HAP-1 (cell line): Measurements from ENCODE around the gene ABHD8.

Experiments used
- DNase-seq, 2 experiments: peaks; one replicate each; pipeline ENCODE4 v3.0.0-alpha.2; 2016 to 2020; ENCODE audit warnings: low spot score in 2 of 2
- H3K27me3 ChIP-seq: fragments of 250-450 bp; sonication (Bioruptor Pico); 2 replicates; pipeline ENCODE4 v1.5.1; 2020; ENCODE audit warnings: low read depth, mild to moderate bottlenecking, moderate library complexity
- H3K36me3 ChIP-seq: fragments of 250-450 bp; sonication (Bioruptor Pico); replicated peaks from 2 replicates; pipeline ENCODE4 v1.5.1; 2020; ENCODE audit warnings: mild to moderate bottlenecking
- H3K4me1 ChIP-seq: fragments of 250-450 bp; sonication (Bioruptor Pico); 2 replicates; pipeline ENCODE4 v1.5.1; 2020; ENCODE audit warnings: mild to moderate bottlenecking
- H3K4me3 ChIP-seq: fragments of 250-450 bp; sonication (Bioruptor Pico); 2 replicates; pipeline ENCODE4 v1.5.1; 2020; ENCODE audit warnings: mild to moderate bottlenecking, moderate library complexity
- H3K9me3 ChIP-seq: fragments of 250-450 bp; sonication (Bioruptor Pico); 2 replicates; pipeline ENCODE4 v1.5.1; 2020; ENCODE audit warnings: mild to moderate bottlenecking, moderate library complexity
- in situ Hi-C: fragments of 300-500 bp; cut with MboI; formaldehyde crosslinking; loops from 3 replicates; pipeline ENCODE4 v1.14.3; 2020; ENCODE audit warnings: low sequenced_read_pairs, inconsistent platforms, mixed read lengths

ABHD8 gene, protein sequence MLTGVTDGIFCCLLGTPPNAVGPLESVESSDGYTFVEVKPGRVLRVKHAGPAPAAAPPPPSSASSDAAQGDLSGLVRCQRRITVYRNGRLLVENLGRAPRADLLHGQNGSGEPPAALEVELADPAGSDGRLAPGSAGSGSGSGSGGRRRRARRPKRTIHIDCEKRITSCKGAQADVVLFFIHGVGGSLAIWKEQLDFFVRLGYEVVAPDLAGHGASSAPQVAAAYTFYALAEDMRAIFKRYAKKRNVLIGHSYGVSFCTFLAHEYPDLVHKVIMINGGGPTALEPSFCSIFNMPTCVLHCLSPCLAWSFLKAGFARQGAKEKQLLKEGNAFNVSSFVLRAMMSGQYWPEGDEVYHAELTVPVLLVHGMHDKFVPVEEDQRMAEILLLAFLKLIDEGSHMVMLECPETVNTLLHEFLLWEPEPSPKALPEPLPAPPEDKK

DNA sequence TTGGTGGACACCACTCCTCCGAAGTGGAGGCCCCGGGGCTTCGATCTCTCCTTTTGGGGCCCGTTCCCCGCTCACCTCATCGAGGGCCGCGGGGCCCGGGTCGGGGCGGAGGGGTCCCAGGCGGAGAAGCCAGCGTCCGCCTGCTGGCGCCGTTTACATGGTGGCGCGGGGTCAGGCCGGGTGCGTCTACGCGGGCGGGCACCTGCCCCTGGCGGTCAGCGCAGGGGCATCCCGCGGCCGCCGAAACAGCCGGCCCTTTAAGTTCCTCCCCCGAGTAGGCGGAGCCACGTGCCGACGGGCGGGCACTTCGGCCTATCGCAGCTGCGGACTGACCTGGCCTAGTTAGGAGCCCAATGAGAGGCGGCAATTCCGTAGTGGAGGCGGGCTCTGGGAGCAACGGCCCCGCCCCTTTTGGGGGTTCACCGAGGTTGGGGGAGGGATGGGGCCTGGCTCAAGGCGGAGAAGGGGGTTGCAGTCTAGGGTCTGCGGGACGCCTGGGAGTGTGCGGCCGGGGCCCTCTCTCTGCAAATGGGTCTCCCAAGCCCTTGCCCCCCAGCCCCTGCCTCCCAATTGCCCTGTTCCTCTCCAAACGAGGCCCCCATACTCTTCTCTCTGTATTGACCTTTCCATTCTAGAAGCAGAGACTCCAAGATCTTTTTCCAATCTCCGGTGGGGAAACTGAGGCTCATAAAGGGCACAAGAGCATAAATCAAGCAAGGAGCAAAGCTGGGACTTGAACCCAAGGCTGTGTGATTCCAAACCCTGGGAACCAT is at the start of gene ABHD8:
ABHD8 (minus strand) TSS at position 259 of the 773 bp plus-strand sequence. CDS start 1,809 bp downstream, outside the sequence.
- DNase-seq, result peak; percentile 84 to 97
- Histone ChIP-seq H3K36me3 (no peaks in the 10 kb centered on the region; the same call in 1 of the 2 replicates), H3K4me3 (peak within 1 kb of the TSS; percentile 53), H3K4me1 (peaks cover 4% of the 10 kb centered on the region; the same call in 1 of the 2 replicates), H3K9me3 (peaks cover under 1% of the 10 kb centered on the region; the same call in 1 of the 2 replicates), H3K27me3 (no peaks in the 10 kb centered on the region)
- in situ Hi-C loops, result no loop called here

DNA sequence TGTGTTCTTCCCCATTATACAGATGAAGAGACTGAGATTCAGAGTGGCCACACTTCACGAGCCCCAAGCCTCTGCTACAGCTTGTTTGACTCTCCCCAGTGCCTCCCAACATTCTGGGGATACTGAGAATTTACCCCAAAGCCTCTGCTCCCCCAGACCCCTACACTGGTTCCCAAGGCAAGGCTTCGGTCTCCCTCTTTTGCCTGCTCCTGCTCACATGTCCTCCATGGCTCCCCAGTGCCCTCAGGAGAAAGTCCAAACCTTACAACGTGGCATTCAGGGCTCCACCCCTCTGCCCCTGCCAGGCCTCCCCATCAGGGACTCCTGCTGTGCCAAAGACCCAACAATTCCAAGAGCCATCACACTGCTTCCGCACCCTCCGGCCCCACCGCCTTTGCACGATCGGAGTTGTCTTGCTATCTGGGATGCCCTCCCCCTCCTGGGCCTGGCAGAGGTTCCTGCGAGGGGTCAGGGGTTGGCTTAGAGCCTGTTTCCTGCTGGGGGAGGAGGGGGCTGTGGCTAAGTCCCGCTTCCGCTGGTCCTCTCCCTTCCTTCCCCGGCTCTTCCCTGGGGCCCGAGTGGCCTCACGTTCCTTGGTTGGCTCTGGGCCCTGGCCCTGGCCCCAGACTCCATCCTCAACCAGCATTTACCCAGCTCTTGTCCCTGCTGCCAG is 49.5 kb upstream of the ABHD8 start:
- no peaks in the 10 kb centered on the region for H3K9me3 ChIP-seq
- in situ Hi-C loops, result no loop called here
- H3K27me3 ChIP-seq, result no peaks in the 10 kb centered on the region
- no peaks in the 10 kb centered on the region for H3K36me3 ChIP-seq
- no peaks in the 10 kb centered on the region for H3K4me1 ChIP-seq
- no peak overlapping the region for H3K4me3 ChIP-seq
- no peak for DNase-seq

DNA sequence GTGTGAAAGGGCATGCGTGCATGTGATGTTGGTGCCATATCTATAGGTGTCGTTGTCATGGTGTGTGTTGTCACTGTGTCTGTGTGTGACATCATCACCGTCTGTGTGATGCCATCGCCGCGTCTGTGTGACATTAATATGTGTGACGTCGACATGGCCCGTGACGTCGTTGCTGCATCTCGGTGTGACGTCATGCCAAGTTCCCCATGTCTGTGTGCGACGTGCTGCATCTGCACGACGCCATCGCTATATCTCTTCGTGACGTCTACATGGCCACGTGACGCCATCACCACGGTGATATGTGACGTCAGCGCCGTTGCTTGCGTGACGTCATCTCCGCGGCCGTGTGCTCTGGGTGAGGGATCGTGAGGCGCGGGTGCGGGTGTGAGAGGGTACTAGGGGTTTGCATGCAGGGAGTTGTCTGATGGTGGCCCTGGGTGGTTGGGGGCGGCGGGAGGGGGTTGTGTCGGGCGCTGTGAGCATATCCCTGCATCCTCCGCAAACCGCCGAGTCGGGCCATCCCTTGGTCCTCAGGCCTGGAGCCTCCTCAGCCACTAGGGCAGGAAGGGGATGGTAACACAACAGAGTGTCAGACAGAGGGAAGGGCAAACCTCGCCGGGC is 48.7 kb upstream of the ABHD8 start:
- Histone ChIP-seq H3K36me3 (no peaks in the 10 kb centered on the region), H3K4me3 (no peak overlapping the region), H3K9me3 (no peaks in the 10 kb centered on the region), H3K27me3 (no peaks in the 10 kb centered on the region), H3K4me1 (no peaks in the 10 kb centered on the region)
- in situ Hi-C loops, result no loop called here
- no peak for DNase-seq

DNA sequence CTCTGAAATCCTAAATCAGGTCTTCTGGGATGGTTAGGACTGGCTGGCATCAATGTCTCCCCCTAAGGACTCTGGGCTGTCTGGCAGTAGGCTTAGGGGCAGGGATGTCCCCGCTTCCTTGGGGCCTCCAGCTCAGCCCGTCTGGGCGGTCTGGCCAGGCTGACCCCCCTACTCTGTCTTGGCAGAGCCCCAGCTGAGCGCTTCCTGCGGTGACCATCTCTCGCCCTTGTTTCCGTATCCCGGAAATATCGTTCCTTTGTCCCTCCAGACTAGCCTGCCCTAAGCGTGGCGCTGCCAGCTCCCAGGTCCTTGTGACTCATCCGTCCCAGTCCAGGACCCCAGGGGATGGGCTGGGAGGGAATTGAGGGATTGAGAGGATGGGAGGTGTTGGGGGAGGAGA is 45.5 kb upstream of the ABHD8 start:
- Histone ChIP-seq H3K4me3 (no peak overlapping the region), H3K4me1 (peaks cover 3% of the 10 kb centered on the region; the same call in 1 of the 2 replicates), H3K9me3 (no peaks in the 10 kb centered on the region), H3K36me3 (peaks cover 6% of the 10 kb centered on the region), H3K27me3 (no peaks in the 10 kb centered on the region)
- in situ Hi-C loops, result no loop called here
- DNase-seq, result peak in 1 of 2 experiments; percentile 50

DNA sequence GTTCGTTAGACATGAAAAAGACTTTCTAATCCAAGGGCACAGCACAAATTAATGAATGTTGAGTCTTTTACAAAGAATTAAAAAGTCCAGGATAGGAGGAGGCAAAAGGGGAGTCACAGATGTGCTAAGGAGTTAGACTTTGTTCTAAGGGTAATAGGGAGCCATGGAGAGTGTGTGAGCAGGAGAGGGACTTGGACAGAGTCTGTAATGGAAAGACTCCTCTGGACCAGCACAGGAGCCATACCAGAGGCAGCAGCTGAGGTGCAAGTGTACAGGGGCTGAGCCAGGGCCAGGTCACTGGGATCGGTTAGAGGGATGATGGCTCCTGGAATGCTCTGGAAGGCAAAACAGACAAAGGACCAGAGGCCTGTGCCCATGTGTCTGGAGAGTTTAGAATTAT is 44.7 kb upstream of the ABHD8 start:
- no peak for DNase-seq
- Histone ChIP-seq H3K36me3 (peaks cover 9% of the 10 kb centered on the region), H3K9me3 (no peaks in the 10 kb centered on the region), H3K4me3 (no peak overlapping the region), H3K4me1 (peaks cover 3% of the 10 kb centered on the region; the same call in 1 of the 2 replicates), H3K27me3 (no peaks in the 10 kb centered on the region)
- in situ Hi-C loops, result no loop called here

DNA sequence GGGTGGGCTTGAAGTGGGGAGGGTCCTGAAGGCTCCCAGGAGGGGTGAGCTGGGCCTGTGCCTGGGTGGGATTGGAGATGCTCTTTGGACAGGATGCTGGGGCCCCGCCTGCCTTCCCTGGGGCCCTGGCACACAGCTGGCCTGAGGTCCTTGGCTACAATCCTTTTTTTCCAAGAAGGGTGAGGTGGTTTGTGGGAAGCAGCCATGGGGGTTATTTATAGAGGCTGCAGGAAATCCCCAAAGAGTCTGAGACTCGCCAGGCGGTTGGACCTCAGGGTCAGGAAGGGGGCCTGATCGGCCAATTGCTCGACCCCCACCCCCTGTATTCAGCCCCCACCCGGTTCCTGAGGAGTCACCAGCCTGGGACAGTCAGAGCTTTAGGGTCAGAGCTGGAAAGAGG is 44.1 kb upstream of the ABHD8 start:
- peaks cover 11% of the 10 kb centered on the region for H3K36me3 ChIP-seq
- H3K4me1 ChIP-seq, result peaks cover 3% of the 10 kb centered on the region; the same call in 1 of the 2 replicates
- H3K4me3 ChIP-seq, result no peak overlapping the region
- H3K27me3 ChIP-seq, result no peaks in the 10 kb centered on the region
- DNase-seq, result no peak
- H3K9me3 ChIP-seq, result no peaks in the 10 kb centered on the region
- in situ Hi-C loops, result no loop called here

DNA sequence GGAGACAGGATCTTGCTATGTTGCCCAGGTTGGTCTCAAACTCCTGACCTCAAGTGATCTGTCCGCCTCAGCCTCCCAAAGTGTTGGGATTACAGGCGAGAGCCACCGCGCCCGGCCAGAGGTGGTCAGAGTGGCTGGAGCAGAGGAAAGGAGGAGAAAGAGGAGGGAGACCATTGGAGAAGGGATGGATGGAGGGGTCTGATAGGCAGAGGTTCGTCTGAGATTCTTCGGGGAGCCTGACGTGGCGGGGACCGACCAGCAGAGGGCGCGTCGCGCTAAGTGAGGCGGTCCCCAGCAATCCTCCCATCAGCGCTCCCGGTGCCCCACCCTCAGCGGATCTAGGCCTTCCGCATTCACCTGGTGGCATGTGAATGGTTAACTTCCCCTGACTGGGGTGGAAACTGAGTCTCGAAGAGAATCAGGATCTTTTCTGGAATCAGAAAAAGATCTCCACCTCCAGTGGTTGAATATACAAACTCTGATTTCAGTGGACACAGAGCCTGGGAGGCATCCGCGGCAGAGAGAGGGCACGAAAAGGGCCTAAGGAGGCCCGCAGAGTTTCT is 43.0 kb upstream of the ABHD8 start:
- no peaks in the 10 kb centered on the region for H3K27me3 ChIP-seq
- no peaks in the 10 kb centered on the region for H3K9me3 ChIP-seq
- in situ Hi-C loops, result no loop called here
- peak; percentile 58 to 88 for DNase-seq
- H3K36me3 ChIP-seq, result peaks cover 20% of the 10 kb centered on the region
- peaks cover 3% of the 10 kb centered on the region; the same call in 1 of the 2 replicates for H3K4me1 ChIP-seq
- no peak overlapping the region for H3K4me3 ChIP-seq

DNA sequence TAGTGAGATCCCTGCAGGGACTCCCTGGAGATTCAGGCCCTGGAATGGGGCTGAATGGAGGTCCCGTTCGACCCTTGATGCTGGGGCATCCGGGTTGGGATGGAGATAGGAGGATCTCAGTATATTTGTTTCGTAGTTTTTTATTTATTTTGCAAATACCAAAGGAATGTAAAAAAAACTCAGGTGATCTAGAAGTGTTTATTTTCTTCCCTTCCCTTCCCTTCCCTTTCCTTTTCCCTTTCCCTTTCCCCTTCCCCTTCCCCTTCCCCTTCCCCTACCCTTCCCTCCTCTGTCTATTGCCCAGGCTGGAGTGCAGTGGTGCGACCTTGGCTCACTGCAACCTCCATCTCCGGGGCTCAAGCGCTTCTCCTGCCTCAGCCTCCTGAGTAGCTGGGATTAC is 38.6 kb upstream of the ABHD8 start:
- Histone ChIP-seq H3K27me3 (no peaks in the 10 kb centered on the region), H3K9me3 (no peaks in the 10 kb centered on the region), H3K4me1 (peaks cover 10% of the 10 kb centered on the region; the same call in 1 of the 2 replicates), H3K36me3 (peaks cover 34% of the 10 kb centered on the region), H3K4me3 (no peak overlapping the region)
- in situ Hi-C loops, result no loop called here
- DNase-seq, result no peak

DNA sequence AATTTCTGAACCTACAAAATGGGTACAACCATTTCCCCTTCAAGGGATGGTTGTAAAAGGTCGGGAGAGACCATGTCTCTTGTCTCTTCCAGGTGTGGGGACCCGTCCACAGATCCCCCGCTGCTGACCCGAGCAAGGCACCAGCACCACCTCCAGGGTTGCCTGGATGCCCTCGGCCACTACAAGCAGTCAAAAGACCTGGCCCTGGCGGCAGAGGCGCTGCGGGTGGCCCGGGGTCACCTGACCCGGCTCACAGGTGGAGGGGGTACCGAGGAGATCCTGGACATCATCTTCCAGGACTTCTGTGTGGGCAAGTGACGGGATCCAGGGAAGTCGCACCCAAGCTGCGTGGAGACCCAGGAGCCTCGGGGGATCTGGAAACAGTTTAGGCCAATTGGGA is 38.2 kb upstream of the ABHD8 start:
- Histone ChIP-seq H3K4me1 (peaks cover 9% of the 10 kb centered on the region; the same call in 1 of the 2 replicates), H3K36me3 (peaks cover 34% of the 10 kb centered on the region), H3K27me3 (no peaks in the 10 kb centered on the region), H3K9me3 (no peaks in the 10 kb centered on the region), H3K4me3 (no peak overlapping the region)
- in situ Hi-C loops, result no loop called here
- no peak for DNase-seq

DNA sequence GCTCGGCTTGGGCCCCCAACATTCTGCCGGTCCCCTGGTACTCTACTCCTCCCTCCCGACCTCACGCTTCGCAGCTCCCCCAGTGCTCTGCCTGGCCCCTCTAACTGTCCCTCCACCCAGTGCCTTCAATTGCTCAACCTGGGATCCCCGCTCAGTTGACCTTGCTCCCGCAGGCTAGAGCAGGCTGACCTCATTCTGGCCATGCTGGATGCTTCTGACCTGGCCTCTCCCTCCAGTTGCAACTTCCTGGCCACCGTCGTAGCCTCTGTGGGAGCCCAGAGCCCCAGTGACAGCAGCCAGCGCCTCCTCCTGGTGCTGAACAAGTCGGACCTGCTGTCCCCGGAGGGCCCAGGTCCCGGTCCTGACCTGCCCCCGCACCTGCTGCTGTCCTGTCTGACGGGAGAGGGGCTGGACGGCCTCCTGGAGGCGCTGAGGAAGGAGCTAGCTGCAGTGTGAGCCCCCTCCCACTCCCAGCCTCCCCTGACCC is 37.7 kb upstream of the ABHD8 start:
- Histone ChIP-seq H3K4me3 (no peak overlapping the region), H3K9me3 (no peaks in the 10 kb centered on the region), H3K4me1 (peaks cover 8% of the 10 kb centered on the region; the same call in 1 of the 2 replicates), H3K27me3 (no peaks in the 10 kb centered on the region), H3K36me3 (peaks cover 34% of the 10 kb centered on the region)
- no peak for DNase-seq
- in situ Hi-C loops, result no loop called here

DNA sequence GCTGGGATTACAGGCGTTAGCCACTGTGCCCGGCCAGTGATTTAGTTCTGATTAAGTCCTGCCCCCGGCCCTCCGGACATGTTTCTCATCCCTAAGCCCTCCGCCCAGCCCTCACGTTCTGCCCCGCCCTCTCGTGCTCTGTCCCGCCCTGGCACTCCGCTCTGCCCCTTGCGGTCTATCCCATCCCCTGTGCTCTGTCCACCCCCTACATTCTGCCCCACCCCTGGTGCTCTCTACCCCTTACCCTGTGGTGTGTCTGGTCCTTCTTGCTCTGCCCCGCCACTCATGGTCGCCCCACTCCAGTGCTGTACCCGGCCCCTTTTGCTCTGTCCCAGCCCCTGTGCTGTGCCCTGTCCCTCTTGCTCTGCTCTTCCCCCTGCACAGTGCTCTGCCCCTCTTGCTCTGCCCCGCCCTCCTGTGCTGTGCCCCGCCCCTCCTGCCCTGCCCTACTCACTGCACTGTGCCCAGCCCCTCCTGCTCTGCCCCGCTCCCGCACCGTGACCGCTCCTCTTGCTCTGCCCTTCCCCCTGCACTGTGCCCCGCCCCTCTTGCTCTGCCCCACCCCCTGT is 37.2 kb upstream of the ABHD8 start:
- no peak overlapping the region for H3K4me3 ChIP-seq
- H3K4me1 ChIP-seq, result peaks cover 11% of the 10 kb centered on the region
- H3K36me3 ChIP-seq, result peaks cover 34% of the 10 kb centered on the region
- H3K27me3 ChIP-seq, result no peaks in the 10 kb centered on the region
- DNase-seq, result peak in 1 of 2 experiments; percentile 84
- no peaks in the 10 kb centered on the region for H3K9me3 ChIP-seq
- in situ Hi-C loops, result no loop called here

DNA sequence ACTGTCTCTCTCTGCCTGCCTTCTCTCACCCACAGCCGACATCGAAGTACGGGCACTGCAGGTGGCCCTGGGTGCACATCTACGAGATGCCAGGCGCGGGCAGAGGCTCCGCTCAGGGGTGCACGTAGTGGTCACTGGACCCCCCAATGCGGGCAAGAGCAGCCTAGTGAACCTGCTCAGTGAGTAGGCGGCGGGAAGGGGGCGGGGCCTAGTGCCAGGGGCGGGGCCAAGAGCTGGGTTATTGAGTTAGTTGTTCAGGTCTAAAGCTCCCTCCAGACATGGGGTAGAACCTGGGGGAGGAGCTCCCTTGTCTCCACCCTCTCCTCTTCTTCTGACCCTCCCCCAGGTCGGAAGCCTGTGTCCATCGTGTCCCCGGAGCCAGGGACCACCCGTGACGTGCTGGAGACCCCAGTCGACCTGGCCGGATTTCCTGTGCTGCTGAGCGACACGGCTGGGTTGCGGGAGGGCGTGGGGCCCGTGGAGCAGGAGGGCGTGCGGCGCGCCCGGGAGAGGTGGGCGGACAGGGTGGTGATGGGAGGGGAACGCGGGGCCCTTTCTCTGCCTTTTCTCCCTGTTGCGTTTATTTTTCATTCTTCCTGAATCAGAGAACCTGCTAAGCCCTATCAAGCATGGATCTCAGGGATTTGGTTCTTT is 36.0 kb upstream of the ABHD8 start:
- DNase-seq, result peak in 1 of 2 experiments; percentile 80
- Histone ChIP-seq H3K9me3 (no peaks in the 10 kb centered on the region), H3K4me1 (peaks cover 16% of the 10 kb centered on the region), H3K27me3 (no peaks in the 10 kb centered on the region), H3K36me3 (peaks cover 34% of the 10 kb centered on the region), H3K4me3 (no peak overlapping the region)
- in situ Hi-C loops, result no loop called here
